Skeletal muscle cell (primary cell): ENCODE data around the gene R3HDM2.
"Not testable (repeated sequence)": the region's sequence is repeated elsewhere in the genome, so short reads cannot be mapped to it uniquely, and the experiment has no call there.

Experiments
- DNase-seq: peaks from one replicate; pipeline ENCODE4 v3.0.0-alpha.2; 2010; ENCODE audit warnings: low read depth
- H3K4me3 ChIP-seq: 2 replicates; pipeline ENCODE4 v1.5.1; 2011; ENCODE audit warnings: low read depth, mild to moderate bottlenecking, control low read depth, low read length, moderate library complexity

R3HDM2 gene

GRCh38 chr12:57347284-57347683 is 83.6 kb downstream of the R3HDM2 start:
- H3K4me3 ChIP-seq = no peak overlapping the region
- DNase-seq = no peak

DNA sequence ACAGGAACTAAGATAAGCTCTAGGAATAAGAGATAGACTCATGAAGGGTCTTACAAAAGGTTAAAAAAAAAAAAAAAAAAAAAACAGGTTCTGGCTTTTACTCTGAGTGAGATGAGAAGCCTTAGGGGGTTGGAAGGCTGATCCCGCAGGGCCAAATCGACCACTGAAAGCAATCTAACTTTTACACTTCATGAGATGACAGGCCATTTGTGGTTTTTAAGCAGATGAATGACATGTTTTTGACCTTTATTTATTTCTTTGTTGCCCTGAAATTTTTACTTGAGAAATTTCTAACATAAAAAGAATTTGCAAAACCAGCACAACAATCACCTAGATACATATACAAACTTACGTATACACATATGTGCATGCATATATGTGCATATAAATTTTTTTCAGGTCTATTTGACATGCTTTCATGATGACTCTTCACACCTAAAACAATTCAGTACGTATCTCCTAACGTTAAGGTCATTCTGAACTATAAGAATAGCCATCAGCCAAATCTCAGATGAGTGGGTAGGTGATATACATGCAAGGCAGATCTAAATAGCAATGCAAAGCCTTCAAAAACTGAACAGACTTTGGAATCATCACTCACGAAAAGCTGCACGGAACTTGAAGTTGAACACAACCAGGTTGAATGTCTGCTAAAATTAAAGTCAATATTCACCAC is 87.0 kb downstream of the R3HDM2 start:
- H3K4me3 ChIP-seq = no peak overlapping the region
- no peak for DNase-seq

GRCh38 chr12:57342207-57342691 is 88.6 kb downstream of the R3HDM2 start:
- H3K4me3 ChIP-seq = no peak overlapping the region
- peak; percentile 41 for DNase-seq

DNA sequence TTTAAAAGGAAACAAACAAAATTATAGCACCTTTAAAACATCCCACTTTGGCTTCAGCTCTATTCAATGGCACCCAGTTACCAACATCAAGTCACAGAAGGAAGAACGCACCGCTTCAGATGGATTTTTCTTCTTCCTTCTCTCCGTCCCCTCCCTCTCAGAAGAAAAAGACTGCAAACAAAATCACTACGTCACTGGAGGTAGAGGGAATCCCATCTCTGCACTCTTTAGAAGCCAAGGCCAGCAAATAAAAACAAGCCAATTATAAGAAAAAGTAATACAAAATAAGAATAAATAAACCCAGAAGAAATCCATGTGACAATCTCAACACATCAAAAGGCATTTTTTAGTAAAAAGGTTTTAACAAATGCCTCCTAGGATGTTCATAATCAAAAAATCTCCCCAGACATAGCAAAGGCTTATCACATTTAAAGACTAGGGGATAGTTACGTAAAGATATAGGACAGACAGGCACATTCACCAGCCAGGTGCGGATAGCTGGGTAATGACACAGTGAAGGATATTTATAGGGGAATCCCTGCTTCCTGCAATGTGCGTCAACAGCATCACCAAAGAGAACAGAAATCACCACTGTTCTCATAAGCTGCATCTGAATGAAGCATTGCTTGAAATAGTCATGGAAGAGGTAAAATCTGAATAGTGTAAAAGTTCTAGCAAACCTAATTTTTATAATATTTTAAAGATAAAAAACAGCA is 89.4 kb downstream of the R3HDM2 start:
- peak; percentile 17 for DNase-seq
- no peak overlapping the region for H3K4me3 ChIP-seq

DNA sequence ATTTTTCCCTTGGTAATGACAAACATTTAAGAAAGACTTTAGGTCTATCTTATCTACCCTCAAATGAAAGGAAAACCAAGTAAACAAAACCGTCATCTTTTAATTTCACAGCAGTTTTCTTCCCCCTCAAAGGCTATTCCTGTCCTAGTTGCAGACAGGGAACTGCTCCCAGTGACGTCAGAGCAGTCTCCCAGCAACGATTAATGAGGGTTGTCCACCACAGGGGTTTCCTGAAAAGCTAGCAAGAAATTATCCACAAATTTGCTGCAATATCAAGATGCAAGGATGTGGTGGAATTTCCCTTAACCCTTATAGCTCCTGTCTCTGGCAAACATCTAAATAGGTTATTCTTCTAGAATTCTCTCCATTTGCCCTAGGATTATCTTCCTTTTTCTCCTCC is 90.7 kb downstream of the R3HDM2 start:
- peak; percentile 25 for DNase-seq
- H3K4me3 ChIP-seq = no peak overlapping the region

DNA sequence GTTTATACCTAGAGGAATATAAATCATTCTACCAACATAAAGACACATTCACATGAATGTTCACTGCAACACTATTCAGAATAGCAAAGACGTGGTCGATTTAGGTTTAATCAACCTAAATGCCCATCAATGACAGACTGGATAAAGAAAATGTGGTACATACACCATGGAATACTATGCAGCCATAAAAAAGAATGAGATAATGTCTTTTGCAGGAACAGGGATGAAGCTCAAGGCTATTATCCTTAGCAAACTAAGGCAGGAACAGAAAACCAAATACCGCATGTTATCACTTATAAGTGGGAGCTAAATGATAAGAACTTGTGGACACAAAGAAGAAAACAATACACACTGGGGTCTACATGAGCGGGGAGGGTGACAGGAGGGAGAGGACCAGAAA is 94.5 kb downstream of the R3HDM2 start:
- H3K4me3 ChIP-seq, DNase-seq: not testable (repeated sequence)

GRCh38 chr12:57334219-57334618 is 96.6 kb downstream of the R3HDM2 start:
- no peak for DNase-seq
- no peak overlapping the region for H3K4me3 ChIP-seq

GRCh38 chr12:57332646-57333312 is 98.1 kb downstream of the R3HDM2 start:
- H3K4me3 ChIP-seq = no peak overlapping the region
- DNase-seq = peak; percentile 20

DNA sequence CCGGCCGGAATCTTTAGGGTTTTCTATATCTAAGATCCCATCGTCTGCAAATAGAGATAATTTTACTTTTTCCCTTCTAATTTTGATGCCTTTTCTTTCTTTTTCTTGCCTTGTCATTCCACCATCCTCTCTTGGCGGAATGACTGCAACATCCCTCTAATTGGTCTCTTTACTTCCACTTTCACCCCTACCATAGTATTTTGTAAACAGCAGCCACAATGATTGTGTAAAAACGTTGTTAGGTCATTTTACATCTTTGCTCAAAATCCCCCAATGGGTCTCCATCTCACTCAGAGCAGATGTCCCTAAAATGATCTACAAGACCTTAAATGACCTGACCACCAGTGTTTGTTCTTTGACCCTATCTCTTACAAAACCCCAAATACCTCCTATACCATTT is 99.9 kb downstream of the R3HDM2 start:
- DNase-seq = no peak
- no peak overlapping the region for H3K4me3 ChIP-seq

DNA sequence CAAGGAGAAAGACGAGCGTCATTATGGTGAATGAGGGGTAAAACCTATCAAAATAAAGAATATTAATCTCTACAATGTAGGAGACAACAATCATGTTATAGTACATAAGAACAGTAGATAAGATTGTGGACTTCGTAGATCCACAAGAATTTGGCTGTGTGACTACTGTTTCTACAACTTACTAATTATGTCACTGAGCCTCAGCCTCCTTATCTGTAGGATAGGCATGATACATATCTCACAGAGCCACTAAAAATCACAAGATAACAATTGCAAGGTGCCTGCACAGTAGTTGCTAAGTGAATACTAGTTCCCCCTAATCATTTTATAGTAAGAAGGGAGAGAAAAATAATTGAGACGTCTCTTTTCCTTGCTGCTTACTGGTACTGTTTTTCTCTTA is 101.6 kb downstream of the R3HDM2 start:
- DNase-seq = no peak
- no peak overlapping the region for H3K4me3 ChIP-seq

GRCh38 chr12:57325395-57325794 is 105.4 kb downstream of the R3HDM2 start:
- H3K4me3 ChIP-seq = no peak overlapping the region
- no peak for DNase-seq

GRCh38 chr12:57323416-57323815 is 107.4 kb downstream of the R3HDM2 start:
- H3K4me3 ChIP-seq = no peak overlapping the region
- DNase-seq = no peak

GRCh38 chr12:57320639-57321038 is 110.2 kb downstream of the R3HDM2 start:
- DNase-seq = no peak
- no peak overlapping the region for H3K4me3 ChIP-seq

DNA sequence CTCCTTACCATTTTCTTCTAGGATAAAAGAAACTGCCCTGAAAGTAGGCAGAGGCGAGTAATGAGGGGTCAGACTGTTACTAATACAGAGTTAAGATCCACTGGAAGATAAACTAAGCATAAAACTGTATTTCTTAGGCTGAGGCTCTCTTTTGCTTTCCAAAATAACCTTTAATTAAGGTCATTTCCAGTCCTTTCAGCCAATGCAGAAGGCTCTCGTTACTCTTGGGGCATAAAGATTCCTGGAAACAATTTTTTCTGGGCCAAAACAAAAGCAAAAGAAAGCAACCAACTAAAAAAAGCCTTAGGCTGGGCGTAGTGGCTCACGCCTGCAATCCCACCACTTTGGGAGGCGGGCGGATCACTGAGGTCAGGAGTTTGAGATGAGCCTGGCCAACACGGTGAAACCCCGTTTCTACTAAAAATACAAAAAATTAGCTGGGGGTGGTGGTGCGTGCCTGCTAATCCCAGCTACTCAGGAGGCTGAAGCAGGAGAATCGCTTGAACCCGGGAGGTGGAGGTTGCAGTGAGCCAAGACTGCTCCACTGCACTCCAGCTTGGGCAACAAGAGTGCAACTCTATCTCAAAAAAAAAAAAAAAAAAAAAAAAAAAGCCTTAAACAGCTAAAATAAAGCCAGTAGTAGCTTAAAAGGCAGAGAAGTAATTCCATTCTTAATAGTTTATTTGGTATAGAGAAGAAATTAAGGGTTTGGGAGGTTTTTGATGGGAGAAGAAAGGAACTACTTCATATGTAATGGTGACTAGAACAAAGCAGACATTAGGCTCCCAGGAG is 111.0 kb downstream of the R3HDM2 start:
- H3K4me3 ChIP-seq = no peak overlapping the region
- DNase-seq = no peak

- DNase-seq = no peak
These were observed 115.2 kb downstream of the R3HDM2 start for GRCh38 chr12:57315681-57316080.

GRCh38 chr12:57312287-57312686 is 118.6 kb downstream of the R3HDM2 start:
- H3K4me3 ChIP-seq, DNase-seq: not testable (repeated sequence)

More at GRCh38 chr12:57315681-57316080, 115.2 kb downstream of the R3HDM2 start:
- no peak overlapping the region for H3K4me3 ChIP-seq

GRCh38 chr12:57309420-57309819 is 121.4 kb downstream of the R3HDM2 start:
- DNase-seq = no peak
- no peak overlapping the region for H3K4me3 ChIP-seq

GRCh38 chr12:57300961-57301584 is 129.8 kb downstream of the R3HDM2 start:
- no peak overlapping the region for H3K4me3 ChIP-seq
- DNase-seq = no peak

DNA sequence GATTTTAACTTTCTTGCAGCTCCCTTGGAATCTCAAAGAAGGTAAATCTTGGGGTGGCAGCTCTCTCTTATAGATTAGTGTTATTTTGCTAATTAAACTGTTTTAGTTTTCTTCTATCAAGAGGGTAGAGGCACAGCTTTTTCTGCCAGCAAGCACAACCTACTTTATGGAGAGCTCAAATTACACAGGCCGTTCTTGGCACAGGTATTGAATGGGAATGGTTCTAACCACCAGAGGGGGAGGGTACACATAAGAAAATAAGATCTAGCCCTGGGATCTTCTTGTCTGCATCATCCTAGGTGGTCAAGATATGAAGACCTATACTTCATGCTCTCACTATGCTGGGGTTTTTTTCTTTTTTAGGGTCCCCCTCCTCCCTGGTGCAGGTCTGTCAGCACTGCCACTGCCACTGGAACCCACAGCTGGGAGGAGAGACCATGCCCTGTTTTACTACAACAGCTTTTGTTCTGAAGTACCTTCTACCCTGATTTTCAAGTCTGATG is 131.3 kb downstream of the R3HDM2 start:
- no peak for DNase-seq
- no peak overlapping the region for H3K4me3 ChIP-seq
